Neural crest cell (in vitro differentiated cells): Measurements from ENCODE around the gene SCAF11. TPM values are rescaled to one million over a fixed set of nuclear protein-coding genes. Genes with fewer than 3 reads are reported as not detected.

Source experiments
- DNase-seq: peaks from one replicate; pipeline ENCODE4 v3.0.0; 2021; ENCODE audit warnings: low read depth, mixed read lengths, low spot score
- H3K27ac Mint-ChIP-seq: one replicate; pipeline ENCODE4 v1.8.0; 2021; ENCODE audit warnings: mild to moderate bottlenecking, mixed read lengths; ENCODE audit not compliant: unreplicated experiment
- H3K27me3 Mint-ChIP-seq: 2 replicates; pipeline ENCODE4 v1.8.0; 2021; ENCODE audit warnings: low read depth, mild to moderate bottlenecking, mixed read lengths
- H3K36me3 Mint-ChIP-seq: 2 replicates; pipeline ENCODE4 v1.8.0; 2021; ENCODE audit warnings: low read depth, mild to moderate bottlenecking, mixed read lengths
- H3K4me1 Mint-ChIP-seq: 2 replicates; pipeline ENCODE4 v1.8.0; 2021; ENCODE audit warnings: mixed read lengths
- H3K4me3 Mint-ChIP-seq: one replicate; pipeline ENCODE4 v1.8.0; 2021; ENCODE audit warnings: mild to moderate bottlenecking, mixed read lengths
- H3K9me3 Mint-ChIP-seq: 2 replicates; pipeline ENCODE4 v1.8.0; 2021; ENCODE audit warnings: mixed read lengths
- total RNA-seq: library from RNA; stranded (reverse); gene quantifications from 2 replicates; pipeline ENCODE4 v1.2.1, GENCODE V29; 2021
- TF ChIP-seq, protein P1 (sequence below): fragments of 200-600 bp; sonication (generic); conservative IDR thresholded peaks from 2 replicates; pipeline ENCODE4 v1.5.0; 2021; ENCODE audit warnings: antibody characterized with exemption, mild to moderate bottlenecking

SCAF11 gene
- total RNA-seq, 1 donor from 2014 or later = 114 TPM

DNA sequence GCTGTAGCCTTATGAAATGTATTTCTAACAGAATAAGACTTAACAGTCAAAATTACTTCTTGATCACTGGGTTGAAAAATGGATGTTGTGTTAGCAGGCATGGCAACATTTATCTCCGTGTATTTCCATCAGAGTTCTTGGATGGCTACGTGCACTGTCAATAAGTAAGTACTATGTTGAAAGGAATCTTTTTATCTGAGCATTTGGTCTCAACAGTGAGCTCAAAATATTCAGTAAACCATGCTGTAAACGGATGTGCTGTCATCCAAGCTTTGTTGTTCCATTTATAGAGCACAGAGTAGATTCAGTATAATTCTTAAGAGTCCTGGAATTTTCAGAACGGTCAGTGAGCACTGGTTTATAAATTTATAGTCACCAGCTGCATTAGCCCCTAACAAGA, 15.5 kb downstream of the SCAF11 start:
- TF ChIP-seq, protein P1, sequence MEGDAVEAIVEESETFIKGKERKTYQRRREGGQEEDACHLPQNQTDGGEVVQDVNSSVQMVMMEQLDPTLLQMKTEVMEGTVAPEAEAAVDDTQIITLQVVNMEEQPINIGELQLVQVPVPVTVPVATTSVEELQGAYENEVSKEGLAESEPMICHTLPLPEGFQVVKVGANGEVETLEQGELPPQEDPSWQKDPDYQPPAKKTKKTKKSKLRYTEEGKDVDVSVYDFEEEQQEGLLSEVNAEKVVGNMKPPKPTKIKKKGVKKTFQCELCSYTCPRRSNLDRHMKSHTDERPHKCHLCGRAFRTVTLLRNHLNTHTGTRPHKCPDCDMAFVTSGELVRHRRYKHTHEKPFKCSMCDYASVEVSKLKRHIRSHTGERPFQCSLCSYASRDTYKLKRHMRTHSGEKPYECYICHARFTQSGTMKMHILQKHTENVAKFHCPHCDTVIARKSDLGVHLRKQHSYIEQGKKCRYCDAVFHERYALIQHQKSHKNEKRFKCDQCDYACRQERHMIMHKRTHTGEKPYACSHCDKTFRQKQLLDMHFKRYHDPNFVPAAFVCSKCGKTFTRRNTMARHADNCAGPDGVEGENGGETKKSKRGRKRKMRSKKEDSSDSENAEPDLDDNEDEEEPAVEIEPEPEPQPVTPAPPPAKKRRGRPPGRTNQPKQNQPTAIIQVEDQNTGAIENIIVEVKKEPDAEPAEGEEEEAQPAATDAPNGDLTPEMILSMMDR = no peak
- Mint-ChIP-seq H3K27ac (no peak overlapping the region), H3K36me3 (peaks cover 31% of the 10 kb centered on the region), H3K4me3 (no peak overlapping the region), H3K27me3 (no peaks in the 10 kb centered on the region), H3K4me1 (peaks cover 24% of the 10 kb centered on the region), H3K9me3 (peaks cover 2% of the 10 kb centered on the region)
- no peak for DNase-seq

DNA sequence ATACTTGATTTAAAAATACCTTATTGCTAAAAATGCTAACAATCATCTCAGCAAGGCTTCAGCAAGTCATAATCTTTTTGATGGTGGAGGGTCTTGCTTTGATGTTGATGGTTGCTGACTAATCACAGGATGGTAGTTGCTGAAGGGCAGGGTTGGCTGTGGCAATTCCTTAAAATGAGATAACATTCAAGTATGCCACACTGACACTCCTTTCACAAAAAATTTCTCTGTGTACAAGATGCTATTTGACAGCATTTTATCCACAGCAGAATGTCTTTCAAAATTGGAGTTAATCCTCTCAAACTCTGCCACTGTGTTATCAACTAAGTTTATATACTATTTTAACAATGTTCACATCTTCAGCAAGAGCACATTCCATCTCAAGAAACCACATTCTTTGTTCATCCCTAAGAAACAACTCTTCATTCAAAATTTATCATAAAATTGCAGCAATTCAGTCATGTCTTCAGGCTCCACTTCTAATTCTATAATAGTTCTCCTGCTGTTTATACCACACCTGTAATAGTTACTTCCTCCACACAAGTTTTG, 16.1 kb downstream of the SCAF11 start:
- Mint-ChIP-seq H3K4me3 (no peak overlapping the region), H3K4me1 (peaks cover 26% of the 10 kb centered on the region), H3K27ac (no peak overlapping the region), H3K9me3 (peaks cover 2% of the 10 kb centered on the region), H3K27me3 (no peaks in the 10 kb centered on the region), H3K36me3 (peaks cover 31% of the 10 kb centered on the region)
- no peak for DNase-seq
- TF ChIP-seq, protein P1 = no peak

DNA sequence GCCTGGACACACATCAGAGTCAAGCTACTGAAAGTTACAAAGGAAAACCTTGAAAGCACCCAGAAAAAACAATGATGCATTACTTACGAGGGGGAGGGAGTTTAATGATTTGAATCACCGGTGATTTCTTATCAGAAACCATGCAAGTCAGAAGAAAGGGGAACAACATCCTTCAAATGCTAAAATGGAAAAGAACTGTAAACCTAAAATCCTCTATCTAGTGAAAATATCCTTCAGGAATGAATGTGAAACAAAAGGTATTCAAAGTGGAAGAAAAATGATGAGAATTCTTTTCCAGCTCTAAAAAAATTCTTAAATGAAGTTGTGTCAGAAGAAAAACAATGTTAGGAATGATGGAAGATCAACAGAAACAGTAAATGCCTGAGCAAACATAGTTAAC, 16.8 kb downstream of the SCAF11 start:
- no peak overlapping the region for H3K27ac Mint-ChIP-seq
- no peak overlapping the region for H3K4me3 Mint-ChIP-seq
- no peaks in the 10 kb centered on the region for H3K27me3 Mint-ChIP-seq
- TF ChIP-seq, protein P1 = no peak
- no peak for DNase-seq
- H3K36me3 Mint-ChIP-seq = peaks cover 31% of the 10 kb centered on the region
- peaks cover 27% of the 10 kb centered on the region for H3K4me1 Mint-ChIP-seq
- peaks cover 2% of the 10 kb centered on the region for H3K9me3 Mint-ChIP-seq

DNA sequence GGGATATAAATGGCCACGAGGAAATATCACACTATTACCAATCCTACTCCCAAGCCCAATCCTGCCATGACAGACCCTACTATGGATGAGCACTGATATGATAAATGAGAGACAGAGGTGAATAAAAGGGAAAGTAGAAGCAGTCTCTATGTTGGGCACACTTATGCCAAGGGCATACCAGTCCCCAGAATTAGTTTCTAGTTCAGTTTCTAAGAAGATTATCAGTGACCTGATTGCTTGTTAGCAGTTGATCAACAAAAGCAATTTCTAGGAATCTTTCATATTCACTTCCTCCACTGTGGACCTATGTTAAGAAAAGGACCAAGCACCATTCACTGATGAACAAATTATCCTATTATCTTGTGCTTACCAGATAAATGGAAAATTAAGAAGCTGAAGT, 20.0 kb downstream of the SCAF11 start:
- no peak for DNase-seq
- no peak overlapping the region for H3K4me3 Mint-ChIP-seq
- TF ChIP-seq, protein P1 = no peak
- peaks cover 13% of the 10 kb centered on the region for H3K4me1 Mint-ChIP-seq
- H3K27me3 Mint-ChIP-seq = no peaks in the 10 kb centered on the region
- H3K9me3 Mint-ChIP-seq = peaks cover 2% of the 10 kb centered on the region
- no peak overlapping the region for H3K27ac Mint-ChIP-seq
- peaks cover 29% of the 10 kb centered on the region for H3K36me3 Mint-ChIP-seq

DNA sequence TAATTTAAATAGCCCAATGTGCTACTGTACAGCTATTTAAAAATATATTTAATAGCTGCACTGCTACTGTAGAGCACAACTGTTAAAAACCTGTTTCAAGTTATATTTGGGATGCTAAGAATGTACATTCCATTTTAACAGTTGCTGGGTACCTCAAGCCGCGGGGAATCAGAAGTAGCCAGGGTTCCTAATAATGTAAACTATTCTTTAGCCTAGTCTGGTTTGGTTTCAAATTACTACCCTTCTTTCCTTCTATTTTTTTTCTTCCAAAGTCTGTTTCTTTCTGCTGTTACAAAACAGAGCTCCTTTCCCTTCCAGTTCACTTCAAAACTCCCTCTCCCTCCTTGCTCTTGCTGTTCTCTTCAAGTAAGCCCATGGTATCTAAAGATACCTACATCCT, 21.3 kb downstream of the SCAF11 start:
- Mint-ChIP-seq H3K27ac (no peak overlapping the region), H3K4me3 (no peak overlapping the region), H3K4me1 (peaks cover 13% of the 10 kb centered on the region), H3K27me3 (no peaks in the 10 kb centered on the region), H3K9me3 (peaks cover 2% of the 10 kb centered on the region), H3K36me3 (peaks cover 24% of the 10 kb centered on the region)
- no peak for DNase-seq
- TF ChIP-seq, protein P1 = no peak
